Stimulated activated CD4-positive, alpha-beta T cell treated with anti-CD3 and anti-CD28 coated beads, Interleukin-2, amount 100 ng/mL, for 4 hours (primary cell): ENCODE results near the gene KCND3.

Source experiments
- DNase-seq: peaks from one replicate; pipeline ENCODE4 v3.0.0-alpha.2; 2020; ENCODE audit warnings: low read depth

Gene KCND3

GRCh38 chr1:111723871-111724270 is 265.6 kb downstream of the KCND3 start:
- no peak for DNase-seq

- no peak for DNase-seq
Measured at GRCh38 chr1:111723091-111723806, 266.2 kb downstream of the KCND3 start.

DNA sequence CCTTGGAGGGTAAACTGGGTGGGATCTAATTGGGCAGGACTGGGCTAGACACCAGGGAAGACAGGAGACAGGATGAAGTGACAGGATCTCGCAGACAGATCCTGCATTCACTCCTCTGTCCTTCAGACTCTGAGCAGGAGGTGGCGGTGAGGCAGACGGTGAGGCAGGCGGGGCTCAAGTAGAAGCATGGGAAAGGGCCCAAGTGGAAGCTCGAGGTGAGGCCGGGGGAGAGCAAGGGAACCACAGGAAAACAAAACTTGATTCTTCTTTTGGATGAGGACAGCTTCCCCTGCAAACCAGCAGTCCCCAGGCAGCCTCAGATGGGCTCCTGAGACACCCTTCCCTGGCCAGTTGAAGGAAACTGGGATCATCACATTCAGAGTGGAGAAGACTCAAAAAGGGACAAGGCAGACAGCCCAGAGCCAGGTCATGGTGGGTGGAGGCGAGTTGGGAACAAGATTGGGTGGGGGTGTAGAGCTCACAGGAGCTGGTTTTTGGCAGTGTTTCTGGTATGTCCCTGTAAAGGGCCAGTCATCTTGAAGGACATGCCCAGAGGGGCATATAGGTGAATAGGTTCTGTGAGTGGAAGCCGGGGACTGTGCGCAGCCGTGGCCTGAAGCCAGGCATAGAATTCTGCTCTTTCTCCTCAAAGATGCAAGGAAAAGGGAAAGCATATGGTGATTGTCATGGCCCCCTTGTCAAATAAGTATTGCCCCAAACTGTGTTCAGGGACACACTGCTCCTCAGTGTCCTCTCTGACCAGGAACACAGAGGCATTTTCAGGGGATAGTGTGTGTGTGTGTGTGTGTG is 268.3 kb downstream of the KCND3 start:
- DNase-seq: no peak
